ENCODE measurements around the gene SOX12. TPM values are rescaled to one million over a fixed set of nuclear protein-coding genes. Genes with fewer than 3 reads are reported as not detected.
A peak's percentile ranks its signal among the peaks of the same experiment; 100 is the strongest.
"Not testable (repeated sequence)": the region's sequence is repeated elsewhere in the genome, so short reads cannot be mapped to it uniquely, and the experiment has no call there.

The SOX12 gene
- total RNA-seq, 1 donor from 2014 or later, result 9.8 TPM

GRCh38 chr20:348972-349841 is 23.9 kb downstream of the SOX12 start:
- Histone ChIP-seq H3K27me3 (ENCODE audit: low read depth) (no peaks in the 10 kb centered on the region), H3K9me3 (no peaks in the 10 kb centered on the region), H3K4me3 (no peak overlapping the region), H3K36me3 (peaks cover 6% of the 10 kb centered on the region), H3K27ac (no peak overlapping the region), H3K4me1 (peaks cover 13% of the 10 kb centered on the region)
- no peak for ATAC-seq
- TF ChIP-seq CTCF (IDR thresholded peaks at IDR 0.05), result no peak
- intact Hi-C loops (cut with DNase I), result no loop called here
- DNase-seq, result no peak

- TF ChIP-seq CTCF (IDR thresholded peaks at IDR 0.05), result no peak
- Histone ChIP-seq H3K9me3 (no peaks in the 10 kb centered on the region), H3K4me3 (no peak overlapping the region), H3K27ac (no peak overlapping the region), H3K36me3 (peaks cover 6% of the 10 kb centered on the region), H3K27me3 (ENCODE audit: low read depth) (no peaks in the 10 kb centered on the region), H3K4me1 (peaks cover 13% of the 10 kb centered on the region)
- ATAC-seq, result no peak
- DNase-seq, result no peak
- intact Hi-C loops (cut with DNase I), result loop anchor here (10.0 kb wide), 2 partner anchors 52 to 122 kb away; partner anchors contain the start of gene RBCK1
These were observed 27.8 kb downstream of the SOX12 start for GRCh38 chr20:353166-353565.

DNA sequence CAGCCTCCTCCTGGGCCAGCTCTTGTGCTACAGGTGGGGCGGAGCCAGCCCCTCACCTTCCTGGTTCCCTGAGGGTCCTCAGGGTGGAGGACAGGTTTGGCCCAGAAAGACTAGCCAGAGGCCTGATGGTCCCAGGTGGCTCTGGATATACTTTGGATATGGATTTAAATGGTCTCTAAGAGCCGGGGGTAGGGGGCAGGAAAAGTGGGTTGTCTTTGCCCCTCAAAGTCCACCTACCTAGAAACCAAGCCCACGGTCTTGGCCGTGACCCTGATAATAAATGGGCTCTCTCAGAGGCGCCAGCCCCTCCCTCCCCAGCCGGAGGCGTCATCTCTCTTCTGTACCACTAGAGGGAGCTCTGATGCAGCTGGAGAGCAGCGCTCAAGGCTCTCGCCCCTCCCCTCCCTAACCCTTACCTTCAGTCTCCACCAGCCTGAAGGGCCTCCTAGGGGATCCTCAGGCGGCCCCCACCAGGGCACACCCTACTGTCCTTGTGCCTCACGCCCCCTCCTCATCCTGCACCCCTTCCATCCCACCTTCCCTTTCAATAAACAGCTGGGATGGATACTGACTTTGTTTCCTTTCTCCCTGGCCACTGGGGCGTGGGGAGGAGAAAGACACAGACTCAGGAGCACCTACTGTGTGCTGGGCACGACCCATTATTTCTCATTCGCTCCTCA is 29.1 kb downstream of the SOX12 start:
- ATAC-seq (peak; percentile 94 to 96), DNase-seq (peak; percentile 84)
- no peaks in the 10 kb centered on the region for H3K9me3 ChIP-seq
- peaks cover 6% of the 10 kb centered on the region for H3K36me3 ChIP-seq
- H3K27me3 ChIP-seq (ENCODE audit: low read depth), result no peaks in the 10 kb centered on the region
- intact Hi-C loops (cut with DNase I), result loop anchor here (10.0 kb wide), 2 partner anchors 50 to 120 kb away; partner anchors contain the start of gene RBCK1
- no peak overlapping the region for H3K4me3 ChIP-seq
- H3K27ac ChIP-seq, result no peak overlapping the region
- H3K4me1 ChIP-seq, result peaks cover 9% of the 10 kb centered on the region
- peak; percentile 97 for TF ChIP-seq CTCF (IDR thresholded peaks at IDR 0.05)

- H3K9me3 ChIP-seq; H3K36me3 ChIP-seq; DNase-seq; H3K4me1 ChIP-seq; H3K27me3 ChIP-seq (ENCODE audit: low read depth); H3K27ac ChIP-seq; H3K4me3 ChIP-seq; ATAC-seq: not testable (repeated sequence)
- intact Hi-C loops (cut with DNase I), result loop anchor here (10.0 kb wide), 2 partner anchors 49 to 119 kb away; partner anchors contain the start of gene RBCK1
These were observed 30.8 kb downstream of the SOX12 start for GRCh38 chr20:356154-356553.

DNA sequence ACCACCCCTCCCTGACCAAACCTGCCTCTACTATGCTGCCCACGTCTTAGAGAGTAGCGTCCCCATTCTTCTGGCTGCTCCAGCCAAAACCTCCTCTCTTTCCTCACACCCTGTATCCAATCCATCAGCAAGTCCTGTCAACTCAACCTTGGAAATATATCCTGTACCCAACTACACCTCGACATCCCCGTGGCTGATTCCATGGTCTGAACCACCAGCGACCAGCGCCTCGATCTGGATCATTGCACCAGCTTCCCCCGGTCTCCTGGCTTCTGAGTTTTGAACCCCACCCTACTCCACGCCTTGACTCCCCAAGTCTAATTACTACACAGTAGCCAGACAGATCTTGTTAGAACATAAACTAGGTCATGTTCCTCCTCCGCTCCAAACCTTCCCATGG is 31.4 kb downstream of the SOX12 start:
- no peak overlapping the region for H3K27ac ChIP-seq
- intact Hi-C loops (cut with DNase I), result loop anchor here (10.0 kb wide), 2 partner anchors 48 to 118 kb away; partner anchors contain the start of gene RBCK1
- H3K4me1 ChIP-seq, result peaks cover 9% of the 10 kb centered on the region
- DNase-seq (no peak), ATAC-seq (no peak)
- peaks cover 6% of the 10 kb centered on the region for H3K36me3 ChIP-seq
- H3K27me3 ChIP-seq (ENCODE audit: low read depth), result no peaks in the 10 kb centered on the region
- no peak overlapping the region for H3K4me3 ChIP-seq
- no peak for TF ChIP-seq CTCF (IDR thresholded peaks at IDR 0.05)
- no peaks in the 10 kb centered on the region for H3K9me3 ChIP-seq
